Subcutaneous adipose tissue (tissue), 4 donors: ENCODE measurements around the gene RAPGEF2. TPM values are rescaled to one million over a fixed set of nuclear protein-coding genes. Genes with fewer than 3 reads are reported as not detected.

Experiments used
- CTCF ChIP-seq: fragments of 450-650 bp; IDR thresholded peaks from one replicate; pipeline ENCODE4 v1.5.1; 2016; ENCODE audit warnings: low read depth, mild to moderate bottlenecking, control low read depth, antibody characterized with exemption, moderate library complexity
- small RNA-seq: library from RNA; depleted of rRNA; stranded (forward); fragments of <200 nt; gene quantifications from one replicate; pipeline ENCODE3, GENCODE V24; 2016
- total RNA-seq, 4 donors: library from RNA; depleted of rRNA; stranded (reverse); fragments of >200 nt; gene quantifications; one replicate each; pipeline ENCODE4 v1.1.0, GENCODE V29; 2016

RAPGEF2 gene
- total RNA-seq, 4 donors from 2014 or later, result 41.2 to 71.8 (median 52.5) TPM

DNA sequence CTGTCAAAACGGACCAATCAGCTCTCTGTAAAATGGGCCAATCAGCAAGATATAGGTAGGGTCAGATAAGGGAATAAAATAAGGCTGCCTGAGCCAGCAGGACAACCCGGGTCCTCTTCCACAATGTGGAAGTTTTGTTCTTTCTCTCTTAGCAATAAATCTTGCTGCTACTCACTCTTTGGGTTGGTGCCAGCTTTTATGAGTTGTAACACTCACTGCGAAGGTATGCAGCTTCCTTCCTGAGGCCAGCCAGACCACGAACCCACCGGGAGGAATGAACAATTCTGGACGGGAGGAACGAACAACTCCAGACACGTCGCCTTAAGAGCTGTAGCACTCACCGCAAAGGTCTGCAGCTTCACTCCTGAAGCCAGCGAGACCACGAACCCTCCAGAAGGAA lies 287.8 kb downstream of the RAPGEF2 start:
- no peak for TF ChIP-seq CTCF

GRCh38 chr4:159395693-159396092 lies 292.8 kb downstream of the RAPGEF2 start:
- no peak for TF ChIP-seq CTCF

- TF ChIP-seq CTCF, result no peak
These were observed 293.3 kb downstream of the RAPGEF2 start for GRCh38 chr4:159396151-159396550.

DNA sequence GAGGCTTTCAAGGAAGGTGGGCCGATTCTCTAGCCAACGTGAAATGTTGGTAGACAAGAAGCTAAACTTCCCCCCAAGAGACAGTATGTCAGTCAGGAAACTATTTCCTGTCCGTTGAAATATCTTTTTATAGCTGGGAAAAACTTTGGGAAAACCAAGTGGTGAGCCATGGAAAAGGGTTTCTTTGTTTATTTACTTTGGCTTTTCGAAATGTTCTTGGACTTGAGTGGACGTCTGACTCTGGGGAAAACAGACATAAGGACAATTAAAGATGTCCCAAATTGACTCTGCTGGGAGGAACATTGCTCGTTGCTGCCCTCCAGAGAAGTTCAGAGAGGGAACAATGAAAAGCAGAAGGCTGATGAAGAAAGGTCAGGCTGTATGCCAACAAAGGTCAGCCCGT lies 295.4 kb downstream of the RAPGEF2 start:
- TF ChIP-seq CTCF, result no peak

DNA sequence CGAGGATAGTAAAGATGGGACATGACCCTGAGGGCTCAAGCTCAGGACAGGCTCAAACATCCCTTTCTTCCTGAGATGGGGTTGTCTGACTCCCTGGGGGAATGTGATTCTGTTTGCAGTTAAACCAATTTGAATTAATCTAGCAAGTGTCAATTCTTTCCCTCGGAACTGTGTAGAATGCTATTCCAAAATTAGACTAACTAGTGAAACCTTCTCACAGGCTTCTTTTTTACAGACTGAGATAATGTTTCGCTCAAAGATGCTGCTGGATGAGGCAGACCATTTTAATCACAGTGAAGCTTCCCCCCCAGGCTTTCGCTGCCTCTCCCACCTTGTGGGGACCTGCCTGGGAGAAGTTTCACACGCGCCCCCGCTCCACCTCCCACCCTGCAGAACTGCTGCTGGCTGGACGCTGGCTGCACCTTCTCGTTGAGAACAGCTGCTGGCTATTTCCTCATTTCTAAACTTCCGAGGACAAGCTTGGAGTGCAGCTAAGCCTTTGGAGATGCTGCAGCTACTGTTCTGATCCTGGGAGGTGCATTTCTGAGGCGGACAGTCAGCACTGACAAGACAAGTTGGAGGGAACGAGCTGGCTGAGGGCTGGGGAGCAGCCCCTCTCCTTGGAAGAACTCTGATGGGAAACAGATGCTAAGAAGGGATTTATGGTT lies 297.8 kb downstream of the RAPGEF2 start:
- TF ChIP-seq CTCF, result no peak

- no peak for TF ChIP-seq CTCF
These were observed 298.4 kb downstream of the RAPGEF2 start for GRCh38 chr4:159401226-159401712.

DNA sequence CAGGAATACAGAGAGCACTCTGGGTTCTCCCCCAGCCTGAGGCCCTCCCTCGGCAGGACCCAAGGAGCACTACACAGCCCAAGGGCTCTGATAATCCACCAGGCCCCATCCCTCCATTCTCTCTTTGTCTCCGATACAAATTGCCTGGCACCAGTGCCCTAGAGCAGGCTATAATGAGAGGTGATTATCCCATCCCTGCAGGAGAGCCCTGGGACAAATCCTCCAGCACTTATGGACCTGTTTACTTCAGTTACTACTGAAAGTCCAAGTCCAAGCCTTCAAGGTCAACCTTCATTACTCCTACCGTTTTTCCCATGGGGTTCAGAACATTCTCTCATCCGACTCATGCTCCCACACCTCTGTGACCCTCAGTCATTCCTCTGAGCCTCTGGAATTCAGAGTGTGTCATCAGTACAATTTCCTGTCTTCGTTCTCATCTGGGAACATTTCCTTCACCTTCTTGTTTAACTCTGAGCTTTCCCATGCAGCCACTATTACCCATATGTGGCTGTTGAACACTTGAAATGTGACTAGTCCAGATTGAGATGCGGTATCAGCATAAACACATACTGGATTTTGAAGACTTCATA lies 299.0 kb downstream of the RAPGEF2 start:
- no peak for TF ChIP-seq CTCF

Small RNA genes within 50 kb of the gene (small RNA-seq; reads per million reads assigned to genes)
- gene AC074344.1 (not detected), gene MIR3688-1 (not detected), gene RF00019 (0.49 reads per million)
